Loucy (cell line): ENCODE data around the gene NOL7.

Source experiments
- EZH2phosphoT487 ChIP-seq: fragments of 200-600 bp; IDR thresholded peaks from 2 replicates; pipeline ENCODE4 v1.6.1; 2018; ENCODE audit warnings: antibody characterized with exemption, mild to moderate bottlenecking, moderate library complexity, borderline replicate concordance
- TF ChIP-seq, protein P1 (sequence below): fragments of 200-600 bp; sonication (generic); conservative IDR thresholded peaks from 2 replicates; pipeline ENCODE4 v1.5.1; 2014; ENCODE audit warnings: mild to moderate bottlenecking, antibody characterized with exemption, low read length

DNA sequence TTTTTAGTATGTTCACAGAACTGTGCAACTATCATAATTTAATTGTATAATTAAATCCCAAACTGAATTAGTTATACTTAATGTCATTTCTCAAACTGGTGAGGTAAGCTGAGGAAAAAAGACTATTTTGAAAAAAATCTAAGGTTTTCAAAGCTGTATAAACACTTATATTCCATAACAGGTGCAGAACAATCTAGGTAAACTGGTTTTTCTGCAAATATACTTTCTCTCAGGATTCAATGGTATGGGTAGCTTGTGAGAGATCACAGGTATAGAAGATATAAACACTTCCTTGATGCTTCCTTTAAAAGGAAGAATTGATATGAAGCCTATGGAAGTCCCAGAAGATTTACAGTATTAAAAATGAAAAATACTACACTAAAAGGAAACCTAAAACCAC, 33.7 kb downstream of the NOL7 start:
- TF ChIP-seq EZH2phosphoT487: no peak
- TF ChIP-seq, protein P1, sequence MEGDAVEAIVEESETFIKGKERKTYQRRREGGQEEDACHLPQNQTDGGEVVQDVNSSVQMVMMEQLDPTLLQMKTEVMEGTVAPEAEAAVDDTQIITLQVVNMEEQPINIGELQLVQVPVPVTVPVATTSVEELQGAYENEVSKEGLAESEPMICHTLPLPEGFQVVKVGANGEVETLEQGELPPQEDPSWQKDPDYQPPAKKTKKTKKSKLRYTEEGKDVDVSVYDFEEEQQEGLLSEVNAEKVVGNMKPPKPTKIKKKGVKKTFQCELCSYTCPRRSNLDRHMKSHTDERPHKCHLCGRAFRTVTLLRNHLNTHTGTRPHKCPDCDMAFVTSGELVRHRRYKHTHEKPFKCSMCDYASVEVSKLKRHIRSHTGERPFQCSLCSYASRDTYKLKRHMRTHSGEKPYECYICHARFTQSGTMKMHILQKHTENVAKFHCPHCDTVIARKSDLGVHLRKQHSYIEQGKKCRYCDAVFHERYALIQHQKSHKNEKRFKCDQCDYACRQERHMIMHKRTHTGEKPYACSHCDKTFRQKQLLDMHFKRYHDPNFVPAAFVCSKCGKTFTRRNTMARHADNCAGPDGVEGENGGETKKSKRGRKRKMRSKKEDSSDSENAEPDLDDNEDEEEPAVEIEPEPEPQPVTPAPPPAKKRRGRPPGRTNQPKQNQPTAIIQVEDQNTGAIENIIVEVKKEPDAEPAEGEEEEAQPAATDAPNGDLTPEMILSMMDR: no peak
